SK-MEL-5 (cell line): ENCODE results near the gene HOXB1. TPM values are rescaled to one million over a fixed set of nuclear protein-coding genes. Genes with fewer than 3 reads are reported as not detected.
"Not testable (repeated sequence)": the region's sequence is repeated elsewhere in the genome, so short reads cannot be mapped to it uniquely, and the experiment has no call there.

Source experiments
- DNase-seq: peaks from one replicate; pipeline ENCODE4 v3.0.0-alpha.2; 2016; ENCODE audit warnings: low read depth, low spot score
- in situ Hi-C: cut with HindIII; loops from 2 replicates; pipeline ENCODE4 v1.10.0; 2016; ENCODE audit warnings: low sequenced_read_pairs, high pct_unique_total_duplicates, low pct_unique_long_range_greater_than_20kb
- total RNA-seq: library from RNA; depleted of rRNA; stranded (reverse); fragments of >200 nt; shearing (Covaris generic); gene quantifications from 2 replicates; pipeline ENCODE4 v1.2.3, GENCODE V29; 2014

The HOXB1 gene
- total RNA-seq, 1 experiment from 2014 or later, result not detected

- in situ Hi-C loops, DNase-seq: not testable (repeated sequence)
These were observed 5.2 kb upstream of the HOXB1 start for GRCh38 chr17:48535793-48536559.

- DNase-seq, result no peak
- in situ Hi-C loops, result no loop called here
These were observed 1.4 kb upstream of the HOXB1 start for GRCh38 chr17:48532261-48532660.

GRCh38 chr17:48530208-48530886 lies 464 bp downstream of the HOXB1 start:
- no peak for DNase-seq
- in situ Hi-C loops, result no loop called here

DNA sequence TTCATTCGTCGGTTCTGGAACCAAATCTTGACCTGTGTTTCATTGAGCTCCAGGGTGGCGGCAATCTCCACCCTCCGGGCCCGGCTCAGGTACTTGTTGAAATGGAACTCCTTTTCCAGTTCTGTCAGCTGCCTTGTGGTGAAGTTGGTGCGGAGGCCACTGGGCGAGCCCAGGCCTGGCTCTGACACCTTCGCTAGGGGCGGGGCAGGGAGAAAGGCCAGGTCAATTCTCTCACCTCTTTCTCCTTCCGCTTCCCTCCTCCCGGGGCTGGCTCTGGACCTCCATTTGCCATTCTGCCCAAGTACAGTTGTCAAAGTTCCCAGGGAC lies 1.2 kb downstream of the HOXB1 start:
- in situ Hi-C loops, result no loop called here
- no peak for DNase-seq

DNA sequence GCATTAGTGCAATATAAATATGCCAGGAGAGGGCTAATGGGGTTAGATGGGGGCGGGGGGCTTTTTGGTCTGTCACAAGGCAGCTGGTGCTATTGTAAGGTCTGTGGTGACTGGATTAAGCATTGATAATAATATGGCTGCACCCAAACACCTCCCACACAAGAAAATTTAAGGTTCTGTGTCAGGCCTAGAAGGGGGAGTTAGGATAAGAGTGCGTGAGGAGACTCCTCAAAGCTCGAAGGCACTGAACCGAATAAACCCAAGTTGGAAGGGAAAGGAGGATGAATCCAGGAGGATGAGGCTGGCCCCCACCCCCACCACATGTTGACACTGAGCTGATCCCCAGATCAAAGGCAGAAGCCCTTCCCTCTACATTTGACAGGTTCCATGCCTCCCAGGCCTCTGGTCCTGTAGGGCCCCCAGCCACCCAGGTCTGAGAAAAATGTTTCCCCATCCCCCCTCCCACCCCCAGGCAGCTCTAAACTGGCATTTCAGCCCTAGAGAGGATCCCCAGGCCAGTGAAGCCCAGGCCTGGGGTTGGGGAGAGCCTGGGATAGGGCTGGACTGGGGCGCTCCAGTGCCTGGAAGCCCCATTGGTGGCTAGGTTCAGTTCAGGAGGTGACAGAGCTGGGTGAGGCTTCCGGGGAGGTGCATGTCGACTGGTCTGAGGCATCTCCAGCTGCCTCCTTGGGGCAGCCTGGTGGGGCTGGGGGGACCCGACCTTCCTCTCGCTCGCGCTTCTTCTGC lies 1.7 kb downstream of the HOXB1 start:
- in situ Hi-C loops, result no loop called here
- no peak for DNase-seq

- in situ Hi-C loops, result no loop called here
- DNase-seq, result no peak
These were observed 2.5 kb downstream of the HOXB1 start for GRCh38 chr17:48528153-48528935.

- in situ Hi-C loops, result no loop called here
- DNase-seq, result no peak
These were observed 3.3 kb downstream of the HOXB1 start for GRCh38 chr17:48527547-48527932.

GRCh38 chr17:48526608-48527546 lies 3.9 kb downstream of the HOXB1 start:
- DNase-seq, result no peak

GRCh38 chr17:48523010-48523409 lies 7.8 kb downstream of the HOXB1 start:
- in situ Hi-C loops, result no loop called here
- DNase-seq, result peak; percentile 41

More at GRCh38 chr17:48526608-48527546, 3.9 kb downstream of the HOXB1 start:
- in situ Hi-C loops, result no loop called here

GRCh38 chr17:48522031-48522653 lies 8.7 kb downstream of the HOXB1 start:
- in situ Hi-C loops, result no loop called here
- no peak for DNase-seq

DNA sequence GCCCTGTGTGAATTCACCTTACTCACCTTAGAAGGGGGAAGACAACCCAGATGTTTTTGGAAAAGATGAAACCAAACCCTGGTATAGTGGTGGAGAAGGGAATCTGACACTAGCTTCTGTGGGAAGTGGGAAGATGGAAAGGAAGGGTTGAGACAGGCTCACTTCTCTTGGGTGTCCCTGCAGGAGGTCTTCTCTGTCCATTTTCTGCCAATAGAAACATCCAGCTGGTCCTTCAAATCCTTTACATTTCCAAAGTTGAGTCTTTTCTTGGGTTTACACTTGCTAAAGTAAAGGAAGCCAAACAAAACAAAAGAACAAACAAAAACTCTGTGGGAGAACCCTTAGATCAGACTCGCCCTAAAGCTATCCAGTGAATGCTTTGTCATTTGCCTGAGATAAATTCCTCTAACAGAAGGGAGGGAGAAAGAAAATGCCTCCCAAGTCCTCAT lies 10.2 kb downstream of the HOXB1 start:
- no peak for DNase-seq
- in situ Hi-C loops, result no loop called here

GRCh38 chr17:48519427-48519826 lies 11.4 kb downstream of the HOXB1 start:
- in situ Hi-C loops, result no loop called here
- DNase-seq, result no peak

- DNase-seq, result no peak
- in situ Hi-C loops, result no loop called here
These were observed 13.3 kb downstream of the HOXB1 start for GRCh38 chr17:48517478-48517877.

DNA sequence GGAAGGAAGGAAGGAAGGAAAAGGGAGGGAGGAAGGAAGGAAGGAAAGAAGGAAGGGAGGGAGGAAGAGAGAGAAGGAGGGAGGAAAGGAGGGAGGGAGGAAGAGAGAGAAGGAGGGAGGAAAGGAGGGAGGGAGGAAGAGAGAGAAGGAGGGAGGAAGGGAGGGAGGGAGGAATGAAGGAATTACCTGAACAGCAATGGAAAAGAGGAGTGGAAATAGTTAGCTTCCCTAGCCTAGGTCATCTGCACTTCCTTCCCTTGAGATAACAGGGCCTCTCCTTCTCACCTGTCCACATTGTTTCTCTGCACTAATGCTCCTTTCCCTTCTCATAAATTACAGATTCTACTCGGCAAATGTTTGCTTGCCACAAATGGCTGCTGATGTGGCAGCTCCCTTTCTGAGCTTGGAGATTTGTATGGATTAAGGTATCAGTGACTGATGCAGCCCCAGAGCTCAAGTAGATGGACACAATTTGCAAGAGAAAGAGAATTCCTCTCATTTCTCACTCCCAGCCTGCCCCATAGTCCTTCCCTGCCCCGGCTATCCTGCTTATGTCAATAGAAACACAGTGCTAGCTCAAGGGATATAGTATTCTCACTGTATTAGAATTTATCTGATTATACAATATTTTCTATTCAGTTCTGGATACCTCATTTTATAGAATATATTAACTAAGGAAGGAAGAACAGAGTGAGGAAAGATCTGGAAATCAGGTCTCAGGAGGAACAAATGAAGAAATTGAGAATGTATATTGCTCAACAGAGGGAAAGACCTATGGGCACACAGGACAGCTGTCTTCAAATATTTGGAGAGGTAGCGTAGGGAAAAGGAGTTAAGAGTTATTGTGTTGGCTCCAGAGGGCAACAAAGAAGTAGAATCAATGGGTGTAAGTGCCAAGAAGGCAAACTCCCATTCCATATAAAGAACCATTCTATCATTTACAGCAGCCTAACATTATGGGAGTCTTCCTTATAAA lies 14.6 kb downstream of the HOXB1 start:
- no peak for DNase-seq
- in situ Hi-C loops, result no loop called here

- in situ Hi-C loops, result no loop called here
- no peak for DNase-seq
These were observed 16.3 kb downstream of the HOXB1 start for GRCh38 chr17:48514477-48514876.
